GM12891 (cell line): ENCODE results near the gene GPR107.

Experiments used
- POLR2A ChIP-seq: IDR thresholded peaks from 2 replicates; pipeline ENCODE4 v1.6.1; 2011; ENCODE audit warnings: low read depth, low read length, control low read depth
- POLR2AphosphoS5 ChIP-seq: IDR thresholded peaks from 2 replicates; pipeline ENCODE4 v1.6.1; 2011; ENCODE audit warnings: low read depth, low read length, control low read depth

GRCh38 chr9:130142056-130142455 lies 88.3 kb downstream of the GPR107 start:
- TF ChIP-seq POLR2AphosphoS5 (no peak), POLR2A (no peak)
